GM18867 (cell line): ENCODE measurements around the gene RFPL4A.
"Not testable (repeated sequence)": the region's sequence is repeated elsewhere in the genome, so short reads cannot be mapped to it uniquely, and the experiment has no call there.

Source experiments
- ATAC-seq: cut with Tn5 transposase; IDR thresholded peaks from one replicate; pipeline ENCODE4 v1.9.1; 2021; ENCODE audit warnings: mild to moderate bottlenecking, moderate library complexity; ENCODE audit not compliant: unreplicated experiment

Gene RFPL4A

DNA sequence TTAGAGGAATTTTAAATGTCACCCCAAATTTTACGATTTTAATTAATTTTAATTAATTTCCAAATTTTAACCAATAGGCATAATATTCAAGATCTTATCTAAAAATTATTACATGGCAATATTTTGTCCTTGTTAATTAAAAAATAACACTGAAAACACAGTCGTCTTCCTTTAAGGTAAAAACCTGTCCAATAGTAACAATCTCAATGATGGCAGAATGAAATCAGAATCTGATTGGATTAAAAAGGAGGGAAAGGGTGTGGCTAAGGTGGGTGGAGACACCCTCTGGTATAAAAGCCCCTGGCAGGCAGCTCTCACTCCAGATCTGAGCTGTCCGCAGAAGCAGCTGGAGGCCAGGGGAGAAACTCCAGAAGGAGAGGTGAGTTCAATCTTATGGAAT lies at the start of gene RFPL4A:
TSS of gene RFPL4A (plus strand) at position 301 of the 400 bp plus-strand sequence. CDS start 2,704 bp downstream, outside the sequence.
- ATAC-seq = not testable (repeated sequence)

DNA sequence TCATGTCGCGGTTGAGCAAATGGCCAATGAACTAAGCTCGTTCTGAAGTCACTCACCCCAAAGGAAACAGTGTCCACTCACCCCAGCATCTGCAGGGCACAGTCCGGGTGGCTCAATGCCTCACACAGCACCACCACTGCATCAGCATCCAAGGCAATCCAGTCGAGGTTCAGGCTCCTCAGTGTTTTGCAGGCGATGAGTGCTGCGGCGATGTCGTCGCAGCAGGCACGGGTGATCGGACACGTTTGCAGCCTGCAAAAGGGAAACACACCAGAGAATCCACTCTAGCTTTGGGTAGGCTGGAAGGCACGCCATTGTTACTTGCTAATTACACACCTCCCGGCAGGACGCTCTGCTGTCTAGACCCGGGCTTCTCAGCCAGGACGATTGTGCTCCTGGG lies 47.2 kb upstream of the RFPL4A start:
- ATAC-seq = no peak

DNA sequence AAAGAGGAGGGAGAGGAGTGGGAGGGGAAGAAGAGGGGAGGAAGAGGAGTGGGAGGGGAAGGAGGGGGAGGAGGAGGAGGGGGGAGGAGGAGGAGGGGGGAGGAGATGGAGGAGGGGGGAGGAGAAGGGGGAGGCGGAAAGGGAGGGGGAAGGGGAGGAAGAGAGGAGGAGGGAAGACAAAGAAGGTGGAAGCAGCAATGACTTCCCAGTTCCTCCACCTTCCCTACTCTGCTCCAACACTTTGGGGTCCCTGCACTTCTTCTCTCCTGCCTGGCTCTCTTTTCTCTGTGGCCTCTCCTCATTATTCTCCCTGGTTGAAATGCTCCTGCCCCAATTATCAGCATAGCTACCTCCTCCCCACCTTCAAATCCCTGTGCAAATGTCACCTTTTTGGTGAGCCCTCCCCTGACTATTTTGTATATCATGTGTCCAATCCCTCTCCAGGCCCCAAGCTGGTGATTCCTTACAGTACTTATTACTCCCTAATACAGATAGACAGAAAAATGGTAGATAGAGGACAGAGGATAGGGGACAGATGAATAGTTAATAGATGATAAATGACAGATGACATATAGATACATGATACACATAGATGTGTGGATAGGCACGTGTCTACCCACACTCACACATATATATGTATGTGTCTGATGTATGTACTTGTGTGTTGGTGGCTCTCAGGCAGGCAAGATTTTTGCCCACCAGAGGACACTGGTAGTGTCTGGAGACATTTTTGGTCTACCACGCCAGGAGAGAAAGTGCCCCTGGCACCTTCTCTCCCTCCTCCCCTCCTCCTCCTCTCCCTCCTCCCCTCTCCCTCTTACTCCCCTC lies 45.9 kb upstream of the RFPL4A start:
- no peak for ATAC-seq

- no peak for ATAC-seq
Measured at GRCh38 chr19:55716531-55716930, 42.4 kb upstream of the RFPL4A start.

DNA sequence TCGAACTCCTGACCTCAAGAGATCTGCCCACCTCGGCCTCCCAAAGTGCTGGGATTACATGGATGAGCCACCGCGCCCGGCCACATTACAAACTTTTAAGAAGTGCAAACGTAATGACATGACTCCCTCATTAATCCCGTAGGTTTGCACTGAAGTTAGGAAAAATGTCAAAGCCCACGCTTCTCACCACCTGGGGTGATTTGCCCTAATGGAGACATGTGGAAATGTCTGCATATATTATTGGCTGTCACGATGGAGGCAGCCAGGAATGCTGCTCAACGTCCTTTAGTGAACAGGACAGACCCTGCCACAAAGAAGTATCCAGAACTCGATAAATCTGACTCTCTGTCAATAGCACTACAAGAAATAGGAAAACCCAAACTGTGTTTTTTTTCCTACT lies 41.6 kb upstream of the RFPL4A start:
- ATAC-seq = no peak

DNA sequence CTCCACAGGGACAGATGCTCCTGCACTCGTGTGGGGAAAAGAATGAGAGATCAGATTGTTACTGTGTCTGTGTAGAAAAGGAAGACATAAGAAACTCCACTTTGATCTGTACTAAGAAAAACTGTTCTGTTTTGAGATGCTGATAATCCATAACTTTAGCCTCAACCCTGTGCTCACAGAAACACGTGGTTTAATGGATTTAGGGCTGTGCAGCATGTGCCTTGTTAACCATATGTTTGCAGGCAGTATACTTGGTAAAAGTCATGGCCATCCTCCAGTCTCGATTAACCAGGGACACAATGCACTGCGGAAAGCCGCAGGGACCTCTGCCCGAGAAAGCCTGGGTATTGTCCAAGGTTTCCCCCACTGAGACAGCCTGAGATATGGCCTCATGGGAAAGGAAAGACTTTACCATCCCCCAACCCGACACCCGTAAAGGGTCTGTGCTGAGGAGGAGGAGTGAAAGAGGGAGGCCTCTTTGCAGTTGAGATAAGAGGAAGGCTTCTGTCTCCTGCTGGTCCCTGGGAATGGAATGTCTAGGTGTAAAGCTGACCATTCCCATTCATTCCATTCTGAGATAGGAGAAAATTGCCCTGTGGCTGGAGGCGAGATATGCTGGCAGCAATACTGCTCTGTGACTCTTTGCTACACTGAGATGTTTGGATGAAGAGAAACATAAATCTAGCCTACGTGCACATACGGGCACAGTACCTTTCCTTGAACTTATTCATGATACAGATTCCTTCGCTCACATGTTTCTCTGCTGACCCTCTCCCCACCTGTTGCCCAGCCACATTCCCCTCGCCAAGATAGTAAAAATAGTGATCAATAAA lies 40.8 kb upstream of the RFPL4A start:
- ATAC-seq = not testable (repeated sequence)

GRCh38 chr19:55720214-55720746 lies 38.6 kb upstream of the RFPL4A start:
- no peak for ATAC-seq

- no peak for ATAC-seq
Measured at GRCh38 chr19:55720801-55721200, 38.1 kb upstream of the RFPL4A start.

GRCh38 chr19:55723491-55723890 lies 35.4 kb upstream of the RFPL4A start:
- ATAC-seq = no peak

GRCh38 chr19:55730378-55730777 lies 28.5 kb upstream of the RFPL4A start:
- not testable (repeated sequence) for ATAC-seq

DNA sequence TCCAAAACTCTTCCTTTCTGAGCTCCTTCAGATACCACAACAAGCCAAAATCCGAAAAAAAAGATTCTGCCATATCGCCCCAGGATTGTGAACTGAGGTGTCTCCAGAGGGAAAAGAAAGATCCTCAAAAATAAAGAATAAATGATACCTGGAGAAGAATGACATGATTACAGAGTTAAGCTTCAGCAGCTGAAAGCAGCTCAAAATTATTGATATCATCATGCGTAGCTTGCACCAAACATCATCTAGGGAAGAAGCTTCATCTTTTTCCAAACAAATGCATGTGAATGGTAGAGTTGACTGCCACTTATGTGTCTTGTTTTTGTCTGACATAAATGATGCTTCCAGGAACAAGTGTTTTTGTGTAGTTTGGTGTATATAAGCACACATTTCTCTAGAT lies 20.6 kb upstream of the RFPL4A start, which contains the start of gene NLRP9:
TSS of gene NLRP9 (minus strand) at position 101 of the 400 bp plus-strand sequence. CDS start at position 73, 28 bp downstream.
- no peak for ATAC-seq

DNA sequence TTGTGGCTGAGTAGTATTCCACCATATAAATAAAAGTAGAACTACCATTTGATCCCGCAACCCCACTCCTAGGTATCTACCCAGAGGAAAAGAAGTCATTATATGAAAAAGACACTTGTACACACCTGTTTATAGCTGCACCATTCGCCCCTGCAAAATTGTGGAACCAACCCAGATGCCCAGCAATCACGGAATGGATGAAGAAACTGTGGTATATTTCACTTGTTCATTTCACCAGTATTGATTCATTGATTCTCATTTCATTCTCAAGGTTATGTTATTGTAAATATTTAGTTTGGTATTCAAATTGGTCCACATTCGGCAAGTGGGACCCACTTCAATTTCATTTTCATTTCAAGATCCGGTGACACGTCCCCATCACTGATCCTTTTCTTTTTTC lies 8.2 kb upstream of the RFPL4A start:
- no peak for ATAC-seq

DNA sequence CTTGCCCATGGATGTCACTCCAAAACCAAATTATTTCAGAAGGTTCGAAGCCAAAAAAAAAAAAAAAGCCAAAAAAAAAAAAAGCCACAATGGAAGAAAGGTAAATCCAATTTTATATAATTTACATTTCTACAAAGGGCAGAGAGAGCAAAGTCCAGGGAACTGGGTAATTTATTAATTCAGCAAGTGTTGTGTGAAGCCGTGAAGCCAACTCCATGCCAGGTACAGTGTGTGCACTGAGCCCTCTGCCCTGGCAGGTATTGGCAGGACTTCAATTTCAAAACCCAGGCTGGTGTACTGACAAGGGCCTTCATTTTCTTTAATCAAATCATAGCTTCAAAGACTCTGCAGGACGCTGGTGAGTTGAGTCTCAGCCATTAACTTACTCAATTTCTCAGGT lies 5.5 kb upstream of the RFPL4A start:
- ATAC-seq = no peak

- ATAC-seq = not testable (repeated sequence)
Measured at GRCh38 chr19:55756808-55757207, 2.1 kb upstream of the RFPL4A start.

GRCh38 chr19:55766466-55766865 lies 7.6 kb downstream of the RFPL4A start:
- ATAC-seq = no peak

DNA sequence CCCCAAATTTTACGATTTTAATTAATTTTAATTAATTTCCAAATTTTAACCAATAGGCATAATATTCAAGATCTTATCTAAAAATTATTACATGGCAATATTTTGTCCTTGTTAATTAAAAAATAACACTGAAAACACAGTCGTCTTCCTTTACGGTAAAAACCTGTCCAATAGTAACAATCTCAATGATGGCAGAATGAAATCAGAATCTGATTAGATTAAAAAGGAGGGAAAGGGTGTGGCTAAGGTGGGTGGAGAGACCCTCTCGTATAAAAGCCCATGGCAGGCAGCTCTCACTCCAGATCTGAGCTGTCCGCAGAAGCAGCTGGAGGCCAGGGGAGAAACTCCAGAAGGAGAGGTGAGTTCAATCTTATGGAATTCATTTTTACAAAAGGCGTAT lies 9.9 kb downstream of the RFPL4A start, which contains the start of gene RFPL4AL1:
TSS of gene RFPL4AL1 (plus strand) at position 301 of the 400 bp plus-strand sequence. CDS start 2,687 bp downstream, outside the sequence.
- ATAC-seq = not testable (repeated sequence)

DNA sequence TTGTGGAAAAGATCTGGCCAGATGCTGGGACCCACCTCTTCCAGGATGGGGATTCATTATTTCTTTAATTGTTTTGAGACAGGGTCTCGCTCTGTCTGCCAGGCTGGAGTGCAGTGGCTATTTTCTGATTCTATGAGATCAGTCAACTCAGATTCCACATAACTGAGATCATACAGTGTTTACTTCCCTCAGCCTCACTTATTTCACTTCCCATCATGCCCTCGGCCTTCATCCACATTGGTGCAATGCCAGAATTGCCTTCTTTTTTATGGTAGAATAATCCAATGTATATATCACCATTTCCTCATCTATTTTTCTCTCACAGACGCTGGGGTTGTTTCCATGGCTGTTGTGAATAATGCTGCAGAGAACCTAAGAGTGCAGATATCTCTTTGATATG lies 10.7 kb downstream of the RFPL4A start:
- not testable (repeated sequence) for ATAC-seq

DNA sequence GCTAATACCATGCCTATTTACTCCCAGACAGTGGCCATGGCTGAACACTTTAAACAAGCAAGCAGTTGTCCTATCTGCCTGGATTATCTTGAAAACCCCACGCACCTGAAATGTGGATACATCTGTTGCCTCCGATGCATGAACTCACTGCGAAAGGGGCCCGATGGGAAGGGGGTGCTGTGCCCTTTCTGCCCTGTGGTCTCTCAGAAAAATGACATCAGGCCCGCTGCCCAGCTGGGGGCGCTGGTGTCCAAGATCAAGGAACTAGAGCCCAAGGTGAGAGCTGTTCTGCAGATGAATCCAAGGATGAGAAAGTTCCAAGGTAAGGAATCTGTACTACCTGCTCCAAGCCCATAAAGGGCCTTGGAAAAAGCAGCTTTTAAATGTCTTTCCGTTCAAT lies 18.6 kb downstream of the RFPL4A start:
- ATAC-seq = no peak

DNA sequence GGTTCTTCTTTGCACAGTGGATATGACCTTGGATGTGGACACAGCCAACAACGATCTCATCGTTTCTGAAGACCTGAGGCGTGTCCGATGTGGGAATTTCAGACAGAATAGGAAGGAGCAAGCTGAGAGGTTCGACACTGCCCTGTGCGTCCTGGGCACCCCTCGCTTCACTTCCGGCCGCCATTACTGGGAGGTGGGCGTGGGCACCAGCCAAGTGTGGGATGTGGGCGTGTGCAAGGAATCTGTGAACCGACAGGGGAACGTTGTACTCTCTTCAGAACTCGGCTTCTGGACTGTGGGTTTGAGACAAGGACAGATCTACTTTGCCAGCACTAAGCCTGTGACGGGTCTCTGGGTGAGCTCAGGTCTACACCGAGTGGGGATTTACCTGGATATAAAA lies 19.4 kb downstream of the RFPL4A start:
- no peak for ATAC-seq

- no peak for ATAC-seq
Measured at GRCh38 chr19:55781112-55781511, 22.2 kb downstream of the RFPL4A start.

- ATAC-seq = no peak
Measured at GRCh38 chr19:55795021-55795420, 36.1 kb downstream of the RFPL4A start.
